ACHN (cell line): ENCODE data around the gene ADCY2.

Experiments used
- DNase-seq: peaks from one replicate; pipeline ENCODE4 v3.0.0-alpha.2; 2015
- in situ Hi-C: cut with HindIII; loops from 2 replicates; pipeline ENCODE4 v1.10.0; 2017; ENCODE audit warnings: low sequenced_read_pairs, low pct_ligation_motif_present, low pct_unique_long_range_greater_than_20kb

The ADCY2 gene

GRCh38 chr5:7395947-7396712 lies at the start of gene ADCY2:
ADCY2 (plus strand) TSS chr5:7396138; CDS start chr5:7396297, 159 bp downstream.
- DNase-seq, result no peak
- in situ Hi-C loops, result no loop called here

GRCh38 chr5:7347377-7347776 lies 48.6 kb upstream of the ADCY2 start:
- no peak for DNase-seq

DNA sequence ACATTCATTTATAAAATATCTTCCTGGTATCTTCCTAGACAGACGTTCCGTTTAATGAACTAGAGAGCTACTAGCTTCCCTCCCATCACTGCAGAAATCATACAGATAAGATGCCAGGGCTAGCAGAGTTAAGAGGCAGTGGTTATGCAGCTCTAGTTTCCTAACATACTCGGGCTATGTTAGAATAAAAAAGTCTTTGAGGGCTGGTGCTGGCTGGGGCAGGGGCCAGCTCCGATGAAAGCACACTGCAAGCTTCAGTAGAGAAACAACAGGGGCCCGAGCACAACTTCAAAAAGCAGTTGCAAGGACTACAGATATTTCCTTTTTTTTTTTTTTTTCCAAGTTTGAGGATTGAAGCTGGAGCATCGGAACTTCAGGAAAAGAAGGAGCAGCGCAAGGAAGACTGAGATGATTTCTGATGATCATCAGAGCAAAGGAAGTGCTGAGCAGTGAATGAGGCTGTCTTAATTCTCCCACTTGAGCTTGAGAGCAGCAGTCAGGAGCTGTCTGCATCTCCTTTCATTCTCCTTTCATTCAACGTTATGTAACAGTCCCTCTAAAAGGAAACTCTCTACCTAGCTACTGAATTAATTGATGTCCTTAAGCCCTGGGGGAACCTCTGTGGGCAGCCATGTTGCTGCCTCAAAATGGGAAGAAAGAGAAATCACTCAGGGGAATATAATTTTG lies 47.6 kb upstream of the ADCY2 start:
- in situ Hi-C loops, result no loop called here
- DNase-seq, result no peak

More at GRCh38 chr5:7347377-7347776, 48.6 kb upstream of the ADCY2 start:
- in situ Hi-C loops, result no loop called here

DNA sequence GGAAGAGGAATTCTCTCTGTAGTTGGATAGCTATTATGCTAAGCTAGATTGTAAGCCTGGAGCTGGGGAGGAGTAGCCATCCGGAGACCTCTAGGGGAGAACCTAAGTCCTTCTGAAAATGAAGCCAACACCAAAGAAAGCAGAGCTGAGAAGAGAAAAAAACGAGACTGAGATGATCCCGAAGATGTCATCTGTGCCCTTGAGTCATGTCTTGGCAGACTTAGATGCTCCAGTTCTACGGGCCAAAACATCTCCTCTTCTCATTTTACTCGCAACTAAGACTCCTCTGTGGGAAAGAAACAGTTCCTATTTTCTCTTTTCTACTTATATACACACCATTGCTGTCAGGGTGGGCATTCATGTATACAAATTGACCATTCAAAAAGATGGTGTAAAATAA lies 34.3 kb upstream of the ADCY2 start:
- DNase-seq, result no peak
- in situ Hi-C loops, result no loop called here

- DNase-seq, result no peak
Observed at GRCh38 chr5:7363067-7363677, 32.8 kb upstream of the ADCY2 start.

GRCh38 chr5:7364226-7364875 lies 31.6 kb upstream of the ADCY2 start:
- DNase-seq, result no peak

More at GRCh38 chr5:7363067-7363677, 32.8 kb upstream of the ADCY2 start:
- in situ Hi-C loops, result no loop called here

DNA sequence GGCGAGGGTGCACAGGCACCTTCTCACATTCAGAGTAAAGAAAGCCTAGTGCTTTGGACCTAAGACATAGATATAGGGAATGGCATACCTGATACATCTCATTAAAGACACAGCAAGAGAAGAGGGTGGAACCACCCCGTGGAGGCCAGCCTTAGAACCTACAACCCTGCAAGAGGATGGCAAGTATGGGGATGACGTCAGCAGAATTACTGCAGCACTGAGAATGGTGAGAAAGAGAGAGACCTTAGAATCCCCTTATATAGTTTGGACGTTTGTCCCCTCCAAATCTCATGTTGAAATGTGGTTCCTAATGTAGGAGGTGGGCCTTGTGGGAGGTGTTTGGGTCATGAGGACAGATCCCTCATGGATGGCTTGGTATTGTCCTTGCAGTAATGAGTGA lies 28.2 kb upstream of the ADCY2 start:
- in situ Hi-C loops, result no loop called here
- no peak for DNase-seq

More at GRCh38 chr5:7364226-7364875, 31.6 kb upstream of the ADCY2 start:
- in situ Hi-C loops, result no loop called here

GRCh38 chr5:7372399-7372798 lies 23.5 kb upstream of the ADCY2 start:
- DNase-seq, result no peak
- in situ Hi-C loops, result no loop called here

DNA sequence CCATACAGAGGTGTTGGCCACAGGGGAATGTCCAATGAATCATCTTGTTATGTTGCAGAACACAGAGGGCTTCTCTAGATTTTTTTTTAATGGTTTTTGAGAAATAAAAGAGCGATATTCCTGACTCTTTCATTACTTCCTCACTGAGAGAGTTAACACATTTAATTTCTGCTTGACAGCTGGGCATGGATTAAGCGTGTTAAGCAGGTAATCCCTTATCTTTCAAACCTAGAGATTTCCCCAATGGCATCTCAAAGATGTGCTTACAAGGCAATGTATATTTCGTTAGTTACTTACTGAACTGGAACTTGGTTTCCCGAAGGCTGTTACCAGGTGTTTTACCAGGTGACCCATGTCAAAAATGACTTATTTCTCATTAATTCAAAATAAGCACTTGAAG lies 21.8 kb upstream of the ADCY2 start:
- in situ Hi-C loops, result no loop called here
- no peak for DNase-seq

DNA sequence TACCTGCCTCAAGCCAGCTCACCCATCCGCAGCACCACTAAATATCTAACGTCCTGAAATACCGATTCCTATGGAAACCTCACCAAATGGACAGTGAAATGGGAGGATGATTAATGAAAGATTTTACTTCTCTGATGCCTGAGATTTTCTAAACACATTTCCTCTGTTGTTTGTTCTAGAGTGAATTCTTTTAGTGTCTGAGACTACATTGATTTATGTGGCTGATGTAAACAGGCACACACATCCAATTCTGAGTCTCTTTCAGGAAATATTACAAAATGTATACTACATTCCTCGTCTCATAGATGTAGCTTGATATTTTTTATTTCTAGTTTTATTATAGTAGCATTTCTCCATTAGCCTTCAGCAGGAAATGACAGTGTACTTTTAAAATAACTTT lies 20.5 kb upstream of the ADCY2 start:
- no peak for DNase-seq
- in situ Hi-C loops, result no loop called here

DNA sequence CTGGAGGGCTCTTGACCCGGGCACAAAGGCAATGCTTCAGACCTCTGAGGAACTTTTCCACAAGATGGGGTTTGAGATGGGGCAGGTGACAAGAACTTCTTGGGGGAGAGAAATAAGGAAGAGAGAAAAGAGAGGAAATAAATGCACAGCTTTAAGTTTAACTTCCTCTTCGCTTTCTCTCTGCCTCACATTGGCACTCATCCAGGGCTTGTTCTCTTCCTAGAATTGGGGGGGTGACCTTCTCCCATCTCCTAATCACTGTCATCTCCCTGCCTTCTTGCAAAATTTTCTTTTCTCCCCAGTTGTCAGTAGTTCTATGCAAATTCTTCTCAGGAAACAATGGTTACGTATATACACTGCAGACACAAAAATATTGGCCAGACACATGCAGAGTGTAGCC lies 19.1 kb upstream of the ADCY2 start:
- no peak for DNase-seq
- in situ Hi-C loops, result no loop called here

DNA sequence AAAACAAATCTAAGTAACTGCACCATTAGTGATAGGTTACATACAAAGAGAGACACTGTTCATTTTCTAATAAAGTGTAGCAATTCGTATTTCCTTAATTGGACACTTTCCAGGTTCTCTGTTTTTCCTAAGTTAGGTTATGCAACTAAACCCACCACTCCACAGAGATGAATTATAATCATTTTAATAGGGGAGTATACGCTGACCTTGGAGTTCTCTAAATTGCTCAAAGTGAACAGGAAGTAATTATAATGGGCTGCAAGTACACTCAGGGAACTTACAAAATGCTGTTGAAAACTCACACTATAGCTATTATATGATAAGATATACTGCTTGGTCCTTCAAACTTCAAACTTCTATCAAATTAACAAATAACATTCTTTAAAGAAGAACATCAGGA lies 18.2 kb upstream of the ADCY2 start:
- no peak for DNase-seq
- in situ Hi-C loops, result no loop called here

- in situ Hi-C loops, result no loop called here
- no peak for DNase-seq
Observed at GRCh38 chr5:7382588-7382987, 13.3 kb upstream of the ADCY2 start.

- in situ Hi-C loops, result no loop called here
- no peak for DNase-seq
Observed at GRCh38 chr5:7385681-7386080, 10.3 kb upstream of the ADCY2 start.

DNA sequence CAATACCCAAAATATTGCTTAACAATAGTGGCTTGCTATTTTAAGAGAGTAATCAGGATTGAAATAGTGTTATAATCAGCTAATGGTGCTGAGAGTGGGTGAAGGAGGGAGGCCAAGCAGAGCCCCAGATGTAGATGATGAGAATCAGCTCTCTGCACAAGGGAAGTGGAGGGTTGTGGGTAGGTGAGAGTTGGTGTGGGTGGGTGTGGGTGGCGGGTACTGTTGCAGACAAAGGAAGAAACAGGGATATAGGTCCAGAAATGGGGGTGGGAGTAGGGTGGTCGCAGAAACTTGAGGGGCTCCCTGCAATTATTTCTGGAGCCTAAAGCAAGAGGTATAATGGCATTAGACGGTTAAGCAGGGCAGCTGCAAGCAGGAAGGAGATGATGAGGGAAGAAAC lies 7.4 kb upstream of the ADCY2 start:
- in situ Hi-C loops, result no loop called here
- DNase-seq, result no peak

DNA sequence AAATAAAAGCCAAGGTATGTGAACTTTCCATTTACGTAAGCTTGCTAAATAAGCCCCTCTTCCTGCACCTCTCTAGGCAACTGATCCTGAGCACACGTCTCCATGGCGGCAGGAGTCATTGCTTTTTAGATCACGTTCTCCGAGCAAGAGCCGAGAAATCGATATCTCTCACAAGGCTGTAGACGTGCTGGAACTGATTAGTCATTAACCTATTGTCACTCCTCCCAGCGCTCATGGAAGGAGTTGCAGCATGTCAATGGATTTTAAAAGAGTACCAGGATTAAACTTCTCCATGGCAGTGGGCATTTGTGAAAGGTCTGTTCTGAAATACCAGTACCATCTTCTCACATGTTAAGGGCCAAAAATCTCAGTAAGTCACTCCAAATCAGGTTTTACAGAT lies 4.7 kb upstream of the ADCY2 start:
- in situ Hi-C loops, result no loop called here
- DNase-seq, result no peak

GRCh38 chr5:7391814-7392692 lies 3.9 kb upstream of the ADCY2 start:
- peak; percentile 26 for DNase-seq
- in situ Hi-C loops, result no loop called here

DNA sequence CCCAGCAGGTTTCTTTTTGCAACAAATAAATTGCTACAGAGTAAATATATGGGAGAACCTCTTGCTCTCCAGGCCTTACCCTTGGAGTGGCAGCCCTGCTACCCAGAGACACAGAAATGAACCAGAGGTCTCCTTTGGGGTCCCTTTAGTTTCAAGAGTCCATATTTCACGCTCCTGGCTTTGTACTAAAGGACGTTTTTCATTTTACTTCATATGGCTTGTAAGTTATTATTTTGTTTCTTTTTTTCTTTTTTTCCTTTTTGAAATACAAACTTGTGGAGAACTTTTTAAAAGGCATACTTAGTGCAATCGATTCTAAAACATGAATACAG lies 3.3 kb upstream of the ADCY2 start:
- no peak for DNase-seq
- in situ Hi-C loops, result no loop called here
